ENCODE measurements around the gene TBC1D22A.

TBC1D22A gene

DNA sequence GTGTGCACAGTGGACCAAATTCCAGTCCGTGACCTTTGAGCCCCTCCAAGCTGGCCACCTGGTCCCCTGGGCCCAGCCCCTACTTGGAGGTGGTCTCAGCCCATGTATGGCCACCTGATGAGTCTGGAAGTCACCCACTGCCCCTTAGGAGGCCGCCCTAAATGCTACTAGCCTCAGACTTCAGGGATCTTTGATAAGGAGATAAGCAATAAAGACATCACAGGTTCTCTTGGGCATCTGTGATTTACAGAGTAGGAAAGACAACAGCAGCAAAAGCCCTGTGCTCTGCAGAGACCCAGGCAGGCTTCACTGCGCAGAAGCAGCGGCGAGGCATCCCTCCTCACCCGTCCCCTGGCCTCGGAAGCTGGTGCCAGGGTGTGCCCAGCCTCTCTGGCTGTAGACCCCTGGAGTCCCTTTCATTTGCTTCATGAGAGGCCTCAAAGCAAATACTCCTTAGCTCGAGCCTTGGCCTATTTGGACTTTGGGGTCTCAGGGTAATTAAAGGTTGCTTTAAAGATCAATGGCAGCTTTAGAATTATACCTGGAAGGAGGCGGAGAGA, 360.1 kb downstream of the TBC1D22A start:
- DNase-seq (ENCODE audit: low read depth, low spot score): no peak

DNA sequence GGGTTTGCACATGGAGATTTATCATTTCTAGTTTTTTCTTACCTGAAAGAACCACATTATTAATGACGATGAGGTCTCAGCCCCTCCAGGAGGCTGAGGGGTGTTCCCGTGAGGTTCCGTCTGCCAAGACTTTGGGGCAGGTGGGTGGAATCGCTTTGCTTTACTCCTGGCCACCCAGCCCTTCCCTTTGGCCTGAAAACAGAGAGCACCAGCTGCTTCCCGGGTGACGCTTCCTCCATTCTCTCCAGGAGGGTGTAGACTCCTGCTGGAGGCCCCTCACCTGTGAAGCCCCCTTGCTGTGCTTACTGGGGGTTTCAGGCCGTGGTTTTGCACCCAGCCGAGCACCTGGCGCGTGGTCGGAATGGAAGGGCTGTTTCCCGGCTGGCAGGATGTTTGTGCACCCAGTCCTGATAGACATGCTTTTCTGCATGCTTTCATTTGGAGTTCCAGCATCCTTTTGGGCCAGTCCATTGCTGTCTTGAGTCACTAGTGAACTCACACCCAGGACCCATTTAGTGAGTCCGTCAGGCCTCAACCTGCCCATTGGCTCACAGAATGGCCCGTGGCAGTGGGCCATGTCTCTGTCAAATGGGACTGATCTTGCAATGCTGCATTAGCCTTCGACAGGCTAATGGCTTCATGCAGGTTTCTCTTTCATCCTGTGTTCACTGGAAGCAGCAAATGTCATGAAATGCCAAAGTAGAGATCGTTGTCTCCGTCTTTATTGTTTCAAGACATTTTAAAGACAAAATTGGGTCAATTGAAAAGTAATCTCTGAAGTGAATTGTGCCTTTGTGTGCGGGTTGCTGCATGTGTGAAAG, 360.8 kb downstream of the TBC1D22A start:
- no peak for DNase-seq (ENCODE audit: low read depth, low spot score)

DNA sequence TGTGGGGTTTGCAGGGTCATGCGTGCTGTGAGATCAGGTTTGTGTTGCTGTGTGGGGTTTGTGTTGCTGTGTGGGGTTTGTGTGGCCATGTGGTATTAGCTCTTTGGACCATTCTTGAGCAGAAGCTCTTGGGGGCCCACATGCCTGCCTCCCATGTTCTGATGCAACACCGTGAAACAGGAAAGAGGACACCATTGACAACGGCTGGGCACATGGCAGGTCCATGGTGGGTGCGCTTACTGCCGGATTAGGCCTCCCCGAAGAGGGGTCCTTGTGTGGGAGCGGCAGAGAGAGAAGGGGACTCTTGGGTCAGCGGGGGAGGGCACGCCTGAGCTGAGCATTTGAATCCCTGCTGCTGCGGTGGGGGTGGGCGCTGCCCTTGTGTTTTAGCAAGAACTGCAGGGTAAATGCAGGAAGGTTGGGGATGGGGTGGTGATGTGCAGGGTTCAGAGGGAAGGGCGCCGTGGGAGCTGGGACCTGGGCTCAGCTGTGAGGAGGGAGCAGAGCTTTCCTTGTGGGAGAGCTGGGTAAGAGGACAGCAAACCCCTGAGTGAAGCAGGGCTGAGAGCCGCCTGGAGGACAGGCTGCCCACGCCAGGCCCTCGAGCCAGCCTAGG, 361.5 kb downstream of the TBC1D22A start:
- no peak for DNase-seq (ENCODE audit: low read depth, low spot score)

DNA sequence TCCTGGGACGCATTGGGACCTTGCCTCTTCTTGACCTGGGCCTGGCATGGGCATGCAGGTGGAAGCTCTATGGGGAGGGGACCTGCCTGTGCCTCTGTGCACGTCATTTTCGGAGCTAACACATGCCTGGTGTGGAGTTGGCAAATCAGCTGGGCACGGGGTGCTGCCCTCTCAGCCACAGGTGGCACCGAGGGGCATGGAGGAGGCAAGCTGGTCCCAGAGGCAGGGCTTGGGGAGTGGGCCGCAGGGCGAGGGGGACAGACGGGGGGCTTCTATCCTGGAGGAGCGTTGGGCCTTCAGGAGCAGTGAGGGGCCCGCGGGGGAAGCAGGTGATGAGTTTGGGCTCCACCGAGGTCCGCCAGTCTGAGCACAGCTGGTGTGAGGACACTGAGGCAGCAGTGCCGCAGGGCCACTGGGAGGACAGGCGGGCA, 362.0 kb downstream of the TBC1D22A start:
- no peak for DNase-seq (ENCODE audit: low read depth, low spot score)

DNA sequence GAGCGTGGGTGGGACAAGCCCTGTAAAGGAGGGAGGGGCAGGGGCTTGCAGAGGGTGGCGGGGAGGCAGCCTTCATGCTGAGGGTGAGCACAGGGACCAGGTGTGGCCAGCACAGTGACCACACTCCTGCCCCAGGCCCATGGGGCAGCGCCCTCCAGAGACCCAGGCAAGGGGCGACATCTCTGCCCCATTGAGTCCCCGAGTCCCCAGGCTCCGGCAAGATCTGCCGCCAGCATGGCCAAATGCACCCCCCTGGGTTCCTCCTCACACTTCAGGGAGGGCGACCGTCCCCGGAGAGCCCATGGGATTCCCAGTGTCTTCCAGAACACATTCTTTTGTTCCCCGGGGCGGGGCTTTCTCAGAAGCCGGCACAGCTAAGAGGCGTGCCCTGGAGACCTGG, 362.5 kb downstream of the TBC1D22A start:
- DNase-seq (ENCODE audit: low read depth, low spot score): no peak

DNA sequence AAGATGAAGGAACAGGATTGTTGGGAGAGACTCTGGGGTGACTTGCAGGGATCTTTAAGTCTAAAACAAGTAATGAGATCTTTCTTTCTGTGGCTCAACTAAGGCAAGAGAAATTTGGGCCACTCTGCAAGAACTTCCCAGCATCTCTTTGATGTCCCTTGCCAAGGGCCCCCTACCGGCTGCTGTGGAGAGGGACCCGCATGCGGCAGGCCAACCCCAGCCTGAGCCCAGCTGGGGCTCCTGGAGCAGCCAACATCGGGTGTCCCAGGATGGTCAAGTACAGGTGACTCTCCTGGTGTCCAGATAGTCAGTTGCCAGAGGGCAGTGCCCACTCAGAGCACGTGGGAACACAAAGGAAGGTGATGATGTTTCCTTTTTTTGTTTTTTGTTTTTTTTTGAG, 363.2 kb downstream of the TBC1D22A start:
- no peak for DNase-seq (ENCODE audit: low read depth, low spot score)

DNA sequence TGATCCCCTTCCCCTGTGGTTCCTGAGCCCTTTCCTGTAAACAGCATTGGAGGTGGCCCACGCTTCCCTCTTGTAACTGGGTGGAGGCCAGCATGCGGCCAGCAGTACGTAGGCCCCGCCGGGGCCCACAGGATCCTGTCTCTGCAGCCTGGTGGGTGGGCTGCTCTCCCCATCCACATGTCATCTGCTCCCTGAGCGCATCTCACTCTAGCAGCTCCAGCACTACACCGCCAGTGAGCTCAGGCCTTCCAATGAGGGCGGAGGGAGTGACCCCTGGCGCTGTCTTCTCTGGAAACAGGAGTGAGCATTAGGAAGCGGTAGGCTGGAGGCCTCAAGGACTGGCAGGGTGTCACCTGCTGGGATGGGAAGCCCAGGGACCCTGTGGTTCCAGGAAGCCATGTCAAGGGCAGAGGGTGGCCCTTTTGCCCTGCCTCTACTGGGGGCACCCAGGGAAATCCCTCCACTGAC, 363.9 kb downstream of the TBC1D22A start:
- DNase-seq (ENCODE audit: low read depth, low spot score): no peak

DNA sequence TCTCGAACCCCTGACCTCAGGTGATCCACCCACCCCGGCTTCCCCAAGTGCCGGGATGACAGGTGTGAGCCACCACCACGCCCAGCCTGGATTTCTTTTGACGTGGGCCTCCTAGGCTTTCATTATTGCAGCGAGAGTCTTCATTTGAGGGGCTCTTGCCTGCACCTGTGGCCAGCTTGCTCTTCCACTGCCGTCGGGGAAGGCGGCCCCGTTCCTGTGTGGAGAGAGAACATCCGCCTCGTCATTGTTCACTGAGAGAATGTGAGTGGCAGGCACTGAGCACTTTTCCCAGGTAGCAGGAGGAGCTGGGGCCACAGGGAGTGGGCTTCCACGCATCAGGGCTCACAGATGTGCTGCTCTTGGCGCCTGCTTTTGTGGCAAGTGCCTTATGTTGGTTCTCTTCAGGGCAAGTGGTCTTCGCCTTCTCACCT, 365.0 kb downstream of the TBC1D22A start:
- no peak for DNase-seq (ENCODE audit: low read depth, low spot score)

DNA sequence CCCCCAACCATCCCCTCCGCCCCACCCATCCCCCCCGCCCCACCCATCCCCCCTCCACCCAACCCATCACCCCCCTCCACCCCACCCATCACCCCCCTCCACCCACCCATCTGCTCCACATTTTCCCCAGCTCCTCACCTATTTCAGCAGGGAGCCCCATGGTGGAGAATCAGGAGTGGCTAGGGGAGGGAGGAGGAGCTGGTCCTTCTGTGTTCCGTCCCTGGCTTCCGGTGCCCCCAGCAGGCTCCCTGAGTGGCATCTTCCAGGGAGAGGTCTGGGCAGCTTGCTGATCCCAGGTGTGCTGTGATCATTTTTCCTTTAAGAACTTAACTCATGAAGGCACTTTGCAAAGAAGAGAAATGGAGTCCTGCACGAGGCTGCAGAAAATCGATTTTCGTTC, 365.8 kb downstream of the TBC1D22A start:
- DNase-seq (ENCODE audit: low read depth, low spot score): no peak

DNA sequence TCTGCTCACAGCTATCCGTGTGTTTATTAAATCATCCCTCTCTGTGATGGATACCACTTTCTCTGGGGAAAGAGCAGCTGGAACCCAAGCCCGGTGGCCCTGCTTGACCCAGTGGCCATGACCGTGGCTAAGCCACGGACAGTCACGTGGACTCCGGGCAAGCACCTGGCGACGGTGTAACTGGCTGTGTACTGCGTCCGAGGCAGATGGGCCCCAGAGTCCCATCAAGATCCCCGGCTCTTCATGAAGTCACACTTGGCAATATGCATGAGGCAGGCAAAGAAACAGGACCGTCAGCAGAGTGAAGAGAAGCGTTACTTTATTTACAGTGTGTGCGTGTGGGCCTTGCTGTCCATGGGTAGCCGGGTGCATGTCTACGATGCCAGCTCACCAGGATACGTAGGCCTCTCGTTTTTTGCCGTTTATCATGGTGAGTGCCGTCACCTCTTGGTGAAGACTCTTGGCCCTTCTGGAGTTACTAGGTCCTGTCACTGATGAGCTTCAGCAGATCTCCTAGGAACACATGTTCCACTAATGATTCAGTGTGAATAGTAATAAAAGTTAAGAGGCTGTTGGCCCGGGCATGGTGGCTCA, 366.3 kb downstream of the TBC1D22A start:
- DNase-seq (ENCODE audit: low read depth, low spot score): no peak

DNA sequence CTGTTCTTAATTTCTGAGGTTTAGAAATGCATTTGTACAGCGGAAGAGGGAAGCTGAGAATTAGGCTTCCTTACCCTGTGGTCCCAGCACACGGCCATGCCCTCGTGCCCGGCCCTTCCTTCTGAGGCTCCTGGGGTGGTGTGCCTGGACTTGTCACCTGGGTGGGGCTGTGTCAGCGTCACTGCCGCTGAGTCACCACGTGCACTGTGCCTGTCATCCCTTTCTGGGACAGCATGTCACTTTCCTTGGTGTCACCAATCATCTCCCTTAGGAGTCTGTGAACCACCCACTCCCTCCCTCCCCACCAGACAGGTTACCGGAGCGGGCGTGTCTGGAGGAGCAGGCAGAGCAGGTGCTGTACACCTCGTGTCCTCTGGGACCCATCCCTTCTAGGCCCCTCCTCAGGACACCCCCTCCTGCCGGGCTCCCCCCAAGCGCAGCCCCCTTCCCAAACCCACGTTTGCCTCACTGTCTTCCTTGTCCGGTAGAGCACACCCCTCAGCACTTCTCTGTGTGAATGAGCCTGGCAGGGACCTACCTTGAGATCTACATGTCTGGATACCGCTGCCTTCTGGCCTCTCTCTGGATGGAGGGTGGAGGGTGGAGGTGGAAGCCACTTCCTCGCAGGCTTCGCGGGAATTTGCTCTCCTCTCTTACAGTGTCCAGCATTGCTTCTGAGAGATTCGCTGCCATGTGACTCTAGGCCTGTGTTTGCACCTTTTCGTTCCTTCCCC, 367.6 kb downstream of the TBC1D22A start:
- no peak for DNase-seq (ENCODE audit: low read depth, low spot score)

DNA sequence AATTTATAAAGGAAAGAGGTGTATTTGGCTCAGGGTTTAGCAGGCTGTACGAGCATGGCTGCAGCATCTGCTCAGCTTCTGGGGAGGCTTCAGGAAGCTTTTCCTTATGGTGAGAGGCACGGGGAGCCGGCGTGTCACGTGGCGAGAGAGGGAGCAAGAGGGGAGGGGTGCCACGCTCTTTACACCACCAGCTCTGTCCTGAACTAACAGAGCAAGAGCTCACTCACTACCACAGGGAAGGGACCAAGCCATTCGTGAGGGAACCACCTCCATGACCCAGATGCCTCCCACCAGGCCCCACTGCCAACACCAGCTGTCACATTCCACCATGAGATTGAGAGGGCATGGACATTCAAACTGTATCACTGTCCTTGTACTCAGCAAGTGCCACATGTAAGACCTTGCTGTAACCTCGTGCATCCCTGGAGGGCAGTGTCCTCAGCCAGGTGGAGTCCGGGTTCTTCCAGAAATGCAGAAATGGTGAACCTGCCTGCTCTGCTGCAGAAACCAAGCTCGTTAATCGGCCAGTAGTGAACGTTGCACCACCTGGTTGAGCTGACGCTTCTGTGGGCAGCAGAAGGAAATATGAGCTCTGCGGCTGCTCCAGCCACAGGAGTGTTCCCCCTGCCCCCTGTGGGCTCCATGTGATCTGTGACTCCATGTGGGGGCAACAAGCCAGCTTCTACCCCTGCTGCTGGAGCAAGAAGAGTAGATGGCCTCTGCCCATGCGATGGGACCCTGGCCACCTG, 368.6 kb downstream of the TBC1D22A start:
- no peak for DNase-seq (ENCODE audit: low read depth, low spot score)

DNA sequence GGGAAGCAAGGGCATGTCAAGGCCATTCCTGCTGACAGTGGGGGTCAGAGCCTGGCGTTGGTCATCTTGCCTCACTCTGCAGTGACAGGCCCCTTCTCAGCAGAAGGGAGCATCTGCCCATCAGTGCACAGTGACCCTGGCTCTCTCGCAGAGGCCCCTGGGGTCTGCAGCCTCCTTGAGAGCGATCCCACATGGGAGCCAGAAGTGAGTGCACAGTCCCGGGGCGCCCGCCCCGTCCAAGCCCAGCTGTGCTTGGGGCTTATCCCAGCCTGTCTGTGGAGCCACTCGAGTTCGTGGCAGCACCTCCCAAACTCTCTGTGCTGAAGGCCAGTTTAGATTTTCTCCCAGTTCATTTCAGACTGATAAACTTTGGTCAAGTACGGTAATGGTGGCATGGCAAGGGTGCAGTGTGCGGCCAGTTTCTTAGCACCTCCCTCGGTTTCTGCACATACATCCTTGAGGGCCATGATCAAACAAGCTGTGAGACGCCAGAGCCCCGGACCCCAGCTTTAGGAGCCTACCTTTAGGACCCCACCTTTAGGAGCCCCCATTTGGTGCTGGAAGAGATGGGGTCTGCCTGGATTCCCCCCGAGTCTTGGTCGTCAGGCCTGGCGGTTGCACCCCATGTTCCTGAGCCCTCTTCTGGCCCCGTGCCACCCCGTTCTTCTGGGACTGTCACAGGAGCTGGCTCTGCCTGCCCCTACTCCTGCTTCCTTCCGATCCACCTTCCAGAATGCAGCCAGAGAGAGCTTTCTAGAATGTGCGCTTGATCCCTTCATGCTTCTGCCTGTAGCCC, 369.4 kb downstream of the TBC1D22A start:
- DNase-seq (ENCODE audit: low read depth, low spot score): no peak

DNA sequence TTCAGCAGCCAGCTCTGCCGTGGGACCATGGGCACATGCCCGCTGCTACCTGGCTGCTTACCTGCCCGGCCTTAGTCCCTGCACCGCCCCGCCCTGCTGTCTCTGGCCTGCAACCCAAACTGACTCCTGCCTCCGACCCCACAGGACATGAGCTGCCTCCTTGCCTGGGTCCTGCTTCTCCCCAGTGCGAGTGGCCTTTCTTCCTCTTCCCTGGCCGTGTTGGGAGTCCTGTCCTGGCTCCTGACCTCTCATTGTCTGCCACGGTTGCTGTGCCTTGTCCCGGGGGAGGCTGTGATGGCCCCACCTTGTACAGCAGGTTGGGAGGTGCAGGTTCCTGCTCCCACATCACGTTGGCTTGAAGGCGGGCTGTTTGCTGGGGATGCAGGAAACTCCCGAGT, 370.0 kb downstream of the TBC1D22A start:
- DNase-seq (ENCODE audit: low read depth, low spot score): no peak

DNA sequence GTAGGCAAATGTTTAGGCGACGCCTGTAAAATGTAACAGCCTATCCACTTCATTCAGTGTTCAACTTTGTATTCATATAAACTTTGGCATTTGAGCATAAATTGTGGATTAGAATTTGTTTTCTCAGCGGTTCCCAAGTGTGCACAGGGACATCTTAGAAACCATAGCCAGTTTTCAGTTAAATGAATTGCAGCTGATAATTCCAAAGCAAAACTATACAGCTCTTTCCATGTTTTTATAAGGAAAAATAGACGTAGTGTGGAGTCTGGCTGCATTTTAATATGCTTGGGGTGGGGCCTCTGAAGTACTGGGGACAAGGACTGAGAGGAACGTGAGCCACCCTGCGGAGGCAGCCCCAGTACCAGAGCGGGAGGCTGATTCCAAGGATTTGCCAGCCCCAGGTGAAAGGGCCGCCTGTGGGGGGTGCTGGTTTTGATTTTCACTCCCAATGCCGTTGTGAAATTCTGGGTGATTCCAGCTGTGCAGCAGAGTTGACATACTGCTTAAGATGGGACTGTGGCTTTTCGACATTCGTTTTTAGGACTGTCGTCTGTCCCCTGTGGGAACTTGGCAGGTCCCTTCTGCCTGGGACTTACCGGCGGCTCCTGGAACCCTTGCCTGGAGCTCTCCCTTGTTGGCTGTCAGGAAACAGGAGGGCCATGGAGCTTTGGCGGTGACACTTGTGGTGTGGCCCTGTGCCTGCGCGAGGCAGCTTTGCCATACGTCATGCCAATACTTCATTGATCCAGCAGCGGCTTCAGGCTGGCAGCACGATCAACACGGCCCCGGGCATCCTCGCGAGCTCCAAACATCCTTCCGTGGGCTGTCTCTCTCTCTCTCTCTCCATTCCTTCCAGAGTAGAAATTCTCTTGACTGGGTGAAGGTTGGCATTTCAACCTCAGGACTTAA, 370.9 kb downstream of the TBC1D22A start:
- DNase-seq (ENCODE audit: low read depth, low spot score): no peak

DNA sequence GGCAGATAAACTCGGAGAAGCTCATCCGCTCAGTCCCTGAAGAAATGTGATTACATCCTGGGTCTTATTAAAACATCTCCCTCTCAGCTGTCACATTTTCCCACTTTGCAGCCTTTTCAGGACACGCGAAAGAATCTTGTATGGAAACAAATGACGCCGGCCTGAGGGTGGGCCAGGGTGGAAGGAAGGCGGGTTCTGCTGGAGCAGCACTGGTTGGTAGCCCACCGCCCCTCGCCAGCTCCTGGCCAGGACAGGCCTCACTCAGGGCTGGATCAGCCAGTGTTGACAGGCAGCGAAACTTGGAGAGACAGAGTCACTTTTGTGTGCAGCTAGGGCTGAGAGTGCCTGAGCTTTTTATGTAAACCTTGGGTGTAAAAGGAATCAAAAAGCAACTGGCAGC, 371.8 kb downstream of the TBC1D22A start:
- no peak for DNase-seq (ENCODE audit: low read depth, low spot score)

DNA sequence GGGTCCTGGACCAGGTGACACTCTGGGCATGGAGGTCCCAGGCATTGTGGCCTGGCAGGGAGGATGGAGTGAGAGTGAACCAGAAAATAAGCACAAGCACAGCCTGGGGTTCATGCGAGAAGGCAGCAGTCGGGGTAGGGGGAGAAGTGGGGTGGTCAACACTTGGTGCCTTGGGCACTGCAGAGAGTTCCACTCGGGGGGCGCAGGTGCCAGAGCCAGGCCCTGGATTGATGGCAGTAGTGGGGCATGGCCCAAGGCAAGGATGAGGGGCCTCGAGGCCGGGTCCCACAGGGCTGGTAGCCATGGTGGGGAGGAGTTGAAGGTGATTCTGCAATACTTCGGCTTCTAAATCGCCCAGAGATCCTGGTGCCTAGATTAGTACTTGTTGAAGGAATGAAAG, 372.9 kb downstream of the TBC1D22A start:
- DNase-seq (ENCODE audit: low read depth, low spot score): no peak

DNA sequence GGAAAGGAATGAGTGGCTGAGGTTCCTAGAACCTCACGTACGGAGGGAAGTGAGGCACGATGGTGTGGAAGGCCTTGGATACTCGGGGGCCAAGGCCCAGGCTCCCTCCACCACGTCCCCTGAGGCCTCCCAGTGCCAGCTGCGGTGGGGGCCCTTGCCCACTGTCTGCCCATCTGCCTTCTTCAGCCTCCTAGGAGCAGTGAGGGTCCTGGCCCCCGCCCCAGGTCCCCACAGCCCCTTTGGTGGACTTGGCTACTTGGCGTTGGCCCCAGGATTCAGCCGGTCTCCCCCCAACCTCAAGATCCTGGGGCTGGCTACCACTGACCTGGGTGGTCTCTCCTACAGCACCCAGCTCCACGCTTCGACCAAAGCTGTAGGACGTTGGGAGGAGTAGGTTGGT, 373.6 kb downstream of the TBC1D22A start:
- DNase-seq (ENCODE audit: low read depth, low spot score): no peak

DNA sequence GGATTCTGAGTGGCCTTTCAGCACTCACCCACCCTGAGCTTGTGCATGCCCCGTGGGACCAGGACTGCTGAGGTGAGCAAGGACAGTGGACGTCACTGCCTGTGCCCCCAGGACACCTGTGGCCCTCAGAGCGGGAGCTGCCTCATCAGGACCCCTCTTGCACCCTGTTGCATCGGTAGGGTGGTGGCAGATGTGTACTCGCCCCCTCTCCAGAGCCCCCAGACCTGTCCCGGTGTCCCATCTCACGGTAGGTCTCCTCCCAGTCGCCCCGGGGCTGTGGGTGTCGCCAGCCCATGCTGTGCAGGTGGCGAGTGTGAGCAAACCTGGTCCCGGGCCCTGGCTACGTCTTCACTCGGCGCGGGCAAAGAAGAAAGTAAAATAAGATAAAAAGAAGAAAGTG, 374.2 kb downstream of the TBC1D22A start:
- no peak for DNase-seq (ENCODE audit: low read depth, low spot score)
